PFSK-1 (cell line): ENCODE measurements around the gene MTHFSD.

ENCODE experiments used
- FOXP2 ChIP-seq: optimal IDR thresholded peaks from 2 replicates; pipeline ENCODE3; 2011; ENCODE audit warnings: borderline replicate concordance, control low read depth, inconsistent platforms; ENCODE audit not compliant: insufficient read depth; ENCODE audit errors: extremely low read length, extremely low read depth
- POLR2AphosphoS5 ChIP-seq: IDR thresholded peaks from 2 replicates; pipeline ENCODE4 v1.6.1; 2012; ENCODE audit warnings: low read depth, mild to moderate bottlenecking, control low read depth, low read length, moderate library complexity
- REST ChIP-seq, 2 experiments: IDR thresholded peaks; 2 replicates each; pipeline versions ENCODE4 v1.6.1 to v1.8.0; 2011 to 2012; ENCODE audit warnings: low read depth in 2 of 2, low read length in 2 of 2, control low read depth in 1 of 2, inconsistent platforms in 1 of 2, mild to moderate bottlenecking in 1 of 2, moderate library complexity in 1 of 2; ENCODE audit not compliant: insufficient read depth in 1 of 2
- SIN3A ChIP-seq: IDR thresholded peaks from 2 replicates; pipeline ENCODE4 v1.6.1; 2012; ENCODE audit warnings: mild to moderate bottlenecking, low read length, moderate library complexity, borderline replicate concordance; ENCODE audit not compliant: insufficient read depth
- TAF1 ChIP-seq: IDR thresholded peaks from 2 replicates; pipeline ENCODE4 v1.6.1; 2012; ENCODE audit warnings: low read length, control low read depth, borderline replicate concordance; ENCODE audit not compliant: insufficient read depth

DNA sequence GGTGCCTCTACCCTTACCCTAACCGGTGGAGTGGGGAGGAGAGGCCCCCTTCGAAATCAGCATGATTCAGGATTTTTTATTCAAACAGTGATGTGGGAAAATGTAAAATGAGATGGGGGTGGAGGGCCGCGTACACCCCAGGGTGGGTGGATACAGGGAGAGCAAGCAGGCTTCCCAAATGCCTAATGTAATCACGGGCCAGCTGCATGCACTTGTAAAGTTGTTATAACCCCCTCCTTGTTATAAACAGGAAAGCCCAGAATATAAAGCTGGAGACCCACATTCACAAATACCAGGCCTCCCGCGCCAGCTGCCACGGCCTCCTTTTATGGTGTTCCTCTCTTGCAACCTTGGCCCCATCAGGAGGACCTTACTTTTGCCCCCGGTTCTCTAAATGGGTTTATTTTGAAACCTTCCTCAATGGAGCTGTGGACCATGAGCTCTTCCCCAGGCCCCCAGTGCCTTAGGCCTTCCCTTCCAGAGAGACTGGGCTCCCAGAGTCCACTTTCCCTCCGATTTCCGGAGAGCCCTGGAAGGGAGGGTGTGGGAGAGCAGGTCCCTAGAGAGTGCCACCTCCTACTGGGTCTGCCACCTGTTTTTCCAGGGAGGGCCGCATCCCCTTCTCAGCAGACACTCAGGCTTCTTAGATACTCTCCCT, 22.4 kb upstream of the MTHFSD start:
- TF ChIP-seq TAF1: no peak
- no peak for TF ChIP-seq POLR2AphosphoS5
- TF ChIP-seq REST (IDR thresholded peaks at IDR 0.05; ENCODE audit: insufficient read depth in 1 of 2, low read depth in 2 of 2, low read length in 2 of 2): no peak
- no peak for TF ChIP-seq SIN3A
- TF ChIP-seq FOXP2: no peak
